ENCODE measurements around the gene HTRA2.

HTRA2 gene

GRCh38 chr2:74552914-74553811 is 23.4 kb downstream of the HTRA2 start:
- H3K4me3 ChIP-seq, result no peak overlapping the region
- no peak overlapping the region for H3K27ac ChIP-seq

GRCh38 chr2:74553892-74554819 is 24.4 kb downstream of the HTRA2 start, which contains the start of the genes DOK1 and LOXL3:
Gene DOK1, plus strand, starts transcription at chr2:74554720. Its CDS starts 35 bp downstream, at chr2:74554755.
Gene LOXL3, minus strand, starts transcription at chr2:74553942. Its CDS starts 1,308 bp downstream, at chr2:74552634.
- DNase-seq (ENCODE audit: low read depth, low spot score), result no peak
- Histone ChIP-seq H3K27ac (no peak within 1 kb of the TSS), H3K4me3 (peak within 1 kb of the TSS; percentile 76), H3K9me3 (ENCODE audit: low read depth, low read length) (no peaks in the 10 kb centered on the region), H3K36me3 (ENCODE audit: insufficient read depth, low read length) (no peaks in the 10 kb centered on the region), H3K9ac (ENCODE audit: insufficient read length) (no peak within 1 kb of the TSS)
- TF ChIP-seq EZH2 (IDR thresholded peaks at IDR 0.05), result no peak
- TF ChIP-seq POLR2AphosphoS5 (IDR thresholded peaks at IDR 0.05; ENCODE audit: borderline replicate concordance, low read depth, low read length), result 0 out of 2 replicates have a peak, but pooled peaks have one; percentile 22
- no peak for TF ChIP-seq FOXP2 (optimal IDR thresholded peaks at IDR 0.05; ENCODE audit: control extremely low read depth, extremely low read length, insufficient read depth)

More at GRCh38 chr2:74552914-74553811, 23.4 kb downstream of the HTRA2 start:
- Histone ChIP-seq H3K36me3 (ENCODE audit: insufficient read depth, low read length) (no peaks in the 10 kb centered on the region), H3K9ac (ENCODE audit: insufficient read length) (no peak overlapping the region), H3K9me3 (ENCODE audit: low read depth, low read length) (no peaks in the 10 kb centered on the region)
- no peak for DNase-seq (ENCODE audit: low read depth, low spot score)
- TF ChIP-seq FOXP2 (optimal IDR thresholded peaks at IDR 0.05; ENCODE audit: control extremely low read depth, extremely low read length, insufficient read depth) (no peak), EZH2 (IDR thresholded peaks at IDR 0.05) (no peak), POLR2AphosphoS5 (IDR thresholded peaks at IDR 0.05; ENCODE audit: borderline replicate concordance, low read depth, low read length) (no peak)

- DNase-seq (ENCODE audit: low read depth, low spot score), result no peak
- H3K27ac ChIP-seq, result no peak overlapping the region
- no peaks in the 10 kb centered on the region for H3K9me3 ChIP-seq (ENCODE audit: low read depth, low read length)
- TF ChIP-seq EZH2 (IDR thresholded peaks at IDR 0.05) (no peak), POLR2AphosphoS5 (IDR thresholded peaks at IDR 0.05; ENCODE audit: borderline replicate concordance, low read depth, low read length) (no peak; the same call in 1 of the 2 replicates), FOXP2 (optimal IDR thresholded peaks at IDR 0.05; ENCODE audit: control extremely low read depth, extremely low read length, insufficient read depth) (no peak)
- no peaks in the 10 kb centered on the region for H3K36me3 ChIP-seq (ENCODE audit: insufficient read depth, low read length)
- peak overlapping the region; percentile 76 for H3K4me3 ChIP-seq
- H3K9ac ChIP-seq (ENCODE audit: insufficient read length), result no peak overlapping the region
Measured at GRCh38 chr2:74554820-74555531, 25.2 kb downstream of the HTRA2 start.

- Histone ChIP-seq H3K4me3 (no peak overlapping the region), H3K9me3 (ENCODE audit: low read depth, low read length) (no peaks in the 10 kb centered on the region), H3K36me3 (ENCODE audit: insufficient read depth, low read length) (no peaks in the 10 kb centered on the region), H3K27ac (no peak overlapping the region), H3K9ac (ENCODE audit: insufficient read length) (no peak overlapping the region)
- TF ChIP-seq EZH2 (IDR thresholded peaks at IDR 0.05) (no peak), POLR2AphosphoS5 (IDR thresholded peaks at IDR 0.05; ENCODE audit: borderline replicate concordance, low read depth, low read length) (no peak), FOXP2 (optimal IDR thresholded peaks at IDR 0.05; ENCODE audit: control extremely low read depth, extremely low read length, insufficient read depth) (no peak)
- no peak for DNase-seq (ENCODE audit: low read depth, low spot score)
Measured at GRCh38 chr2:74555610-74556103, 25.9 kb downstream of the HTRA2 start.

GRCh38 chr2:74556159-74556558 is 26.4 kb downstream of the HTRA2 start:
- H3K9ac ChIP-seq (ENCODE audit: insufficient read length), result no peak overlapping the region
- no peak overlapping the region for H3K27ac ChIP-seq
- H3K9me3 ChIP-seq (ENCODE audit: low read depth, low read length), result no peaks in the 10 kb centered on the region
- no peak for TF ChIP-seq EZH2 (IDR thresholded peaks at IDR 0.05)
- TF ChIP-seq POLR2AphosphoS5 (IDR thresholded peaks at IDR 0.05; ENCODE audit: borderline replicate concordance, low read depth, low read length), result no peak
- TF ChIP-seq FOXP2 (optimal IDR thresholded peaks at IDR 0.05; ENCODE audit: control extremely low read depth, extremely low read length, insufficient read depth), result no peak
- H3K36me3 ChIP-seq (ENCODE audit: insufficient read depth, low read length), result no peaks in the 10 kb centered on the region
- DNase-seq (ENCODE audit: low read depth, low spot score), result no peak
- H3K4me3 ChIP-seq, result no peak overlapping the region

- H3K9ac ChIP-seq (ENCODE audit: insufficient read length), result no peak overlapping the region
- no peaks in the 10 kb centered on the region for H3K36me3 ChIP-seq (ENCODE audit: insufficient read depth, low read length)
- TF ChIP-seq POLR2AphosphoS5 (IDR thresholded peaks at IDR 0.05; ENCODE audit: borderline replicate concordance, low read depth, low read length) (no peak), EZH2 (IDR thresholded peaks at IDR 0.05) (no peak), FOXP2 (optimal IDR thresholded peaks at IDR 0.05; ENCODE audit: control extremely low read depth, extremely low read length, insufficient read depth) (no peak)
- no peak overlapping the region for H3K27ac ChIP-seq
- no peak overlapping the region for H3K4me3 ChIP-seq
- DNase-seq (ENCODE audit: low read depth, low spot score), result no peak
- no peaks in the 10 kb centered on the region for H3K9me3 ChIP-seq (ENCODE audit: low read depth, low read length)
Measured at GRCh38 chr2:74556831-74557370, 27.2 kb downstream of the HTRA2 start.

All from SK-N-MC (cell line).